GM18519 (cell line): ENCODE results near the gene SLC38A7.
"Not testable (repeated sequence)": the region's sequence is repeated elsewhere in the genome, so short reads cannot be mapped to it uniquely, and the experiment has no call there.

Experiments
- ATAC-seq: cut with Tn5 transposase; IDR thresholded peaks from one replicate; pipeline ENCODE4 v1.9.1; 2021; ENCODE audit warnings: mild to moderate bottlenecking, moderate library complexity; ENCODE audit not compliant: unreplicated experiment, low FRiP score

The SLC38A7 gene

DNA sequence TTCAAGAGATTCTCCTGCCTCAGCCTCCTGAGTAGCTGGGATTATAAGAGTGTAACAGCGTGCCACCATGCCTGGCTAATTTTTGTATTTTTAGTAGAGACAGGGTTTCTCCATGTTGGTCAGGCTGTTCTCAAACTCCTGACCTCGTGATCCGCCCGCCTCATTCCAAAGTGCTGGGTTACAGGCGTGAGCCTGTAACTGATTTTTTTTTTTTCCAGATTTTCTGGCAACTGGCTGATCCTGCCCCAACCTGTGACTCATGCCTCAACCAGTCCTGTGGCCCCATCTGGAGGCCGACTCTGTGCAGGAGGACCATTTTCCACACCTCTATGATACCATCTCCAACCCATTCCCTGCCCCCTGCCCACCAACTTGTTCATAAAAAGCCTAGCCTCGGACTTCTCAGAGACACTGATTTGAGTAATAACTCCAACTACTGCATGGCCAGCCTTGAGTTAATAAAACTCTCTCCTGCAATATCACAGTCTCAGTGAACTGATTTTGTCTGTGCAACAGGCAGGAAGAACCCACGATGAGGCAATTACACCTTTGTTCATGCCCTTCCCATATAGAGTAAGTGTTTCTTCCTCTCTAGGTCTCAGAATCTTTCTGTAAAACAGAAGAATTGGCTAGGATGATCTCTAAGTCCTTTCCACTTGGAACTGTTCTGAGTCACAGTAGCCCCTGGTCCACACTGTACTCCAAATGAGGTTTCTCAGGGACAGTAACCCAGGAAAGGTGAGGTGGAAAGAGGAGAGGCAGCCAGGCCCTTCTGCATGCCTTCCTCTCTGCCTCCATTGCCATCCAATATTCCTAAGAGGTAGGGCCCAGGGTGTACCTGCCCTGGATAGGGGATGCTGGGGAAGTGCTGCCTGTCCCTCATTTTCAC, 46.2 kb downstream of the SLC38A7 start:
- no peak for ATAC-seq

DNA sequence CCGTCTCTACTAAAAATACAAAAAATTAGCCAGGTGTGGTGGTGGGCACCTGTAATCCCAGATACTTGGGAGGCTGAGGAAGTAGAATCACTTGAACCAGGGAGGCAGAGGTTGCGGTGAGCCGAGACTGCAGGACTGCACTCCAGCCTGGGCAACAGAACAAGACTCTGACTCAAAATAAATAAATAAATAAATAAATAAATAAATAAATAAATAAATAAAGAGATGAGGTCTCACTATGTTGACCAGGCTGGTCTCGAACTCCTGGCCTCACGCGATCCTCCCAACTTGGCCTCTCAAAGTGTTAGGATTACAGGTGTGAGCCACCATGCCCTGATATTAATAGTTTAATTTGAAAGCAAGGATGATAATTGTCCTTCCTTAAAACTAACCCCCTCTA, 47.5 kb downstream of the SLC38A7 start:
- ATAC-seq = not testable (repeated sequence)

DNA sequence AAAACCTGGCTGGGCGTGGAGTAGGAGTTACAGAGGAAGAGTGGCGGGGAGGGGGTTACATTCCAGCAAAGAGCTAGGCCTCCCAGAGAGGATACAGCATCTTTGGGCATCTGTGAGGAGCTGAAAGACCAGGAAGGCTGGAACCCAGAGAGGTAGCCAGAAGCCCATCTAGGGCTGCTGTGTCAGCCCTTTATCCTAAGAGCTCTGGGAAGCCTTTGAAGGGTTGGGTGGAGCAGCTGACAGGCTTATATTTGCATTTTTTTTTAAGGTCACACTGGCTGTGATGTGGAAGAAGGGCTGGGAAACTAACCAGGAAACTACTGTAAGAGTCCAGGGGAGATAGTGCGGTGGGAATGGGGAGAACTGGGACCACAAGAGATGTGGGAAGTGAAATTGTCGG, 48.1 kb downstream of the SLC38A7 start:
- ATAC-seq = no peak

DNA sequence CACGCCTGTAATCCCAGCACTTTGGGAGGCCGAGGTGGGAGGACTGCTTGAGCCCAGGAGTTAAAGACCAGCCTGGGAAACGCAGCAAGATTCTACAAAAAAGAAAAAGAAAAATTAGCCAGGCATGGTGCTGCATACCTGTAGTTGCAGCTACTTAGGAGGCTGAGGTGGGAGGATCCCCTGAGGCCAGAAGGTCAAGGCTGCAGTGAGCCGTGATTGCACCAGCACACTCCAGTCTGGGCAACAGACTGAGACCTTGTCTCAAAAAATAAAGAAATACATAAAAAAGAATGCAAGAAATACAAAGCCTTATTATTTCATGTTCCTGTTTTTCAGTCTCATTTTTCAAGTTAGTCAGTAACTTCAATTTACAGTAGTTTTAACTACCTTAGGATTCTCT, 49.1 kb downstream of the SLC38A7 start:
- ATAC-seq = no peak

DNA sequence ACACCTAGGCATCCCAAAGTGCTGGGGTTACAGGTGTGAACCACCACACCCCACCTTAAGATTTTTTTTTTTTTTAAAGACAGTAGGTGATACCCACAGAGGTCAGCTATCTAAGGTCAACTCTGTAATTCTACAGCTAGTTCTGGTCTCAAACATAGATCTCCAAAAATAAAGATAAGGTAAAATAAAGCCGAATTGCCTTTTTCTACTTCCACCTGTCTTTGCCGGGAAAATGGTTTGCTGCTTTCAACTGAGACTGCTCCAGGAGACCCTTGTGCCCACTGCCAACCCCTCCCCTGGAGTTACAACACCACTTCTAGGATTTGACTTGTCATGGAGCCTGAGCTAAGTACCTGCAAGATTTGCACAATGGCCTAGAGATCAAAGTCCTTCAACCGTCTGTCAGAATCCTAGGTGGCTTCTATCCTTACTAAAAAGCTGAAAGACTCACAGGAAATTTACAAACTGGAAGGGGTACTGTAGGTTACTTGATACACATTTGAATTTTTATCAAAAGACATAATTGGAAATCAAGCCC, 50.2 kb downstream of the SLC38A7 start:
- no peak for ATAC-seq

DNA sequence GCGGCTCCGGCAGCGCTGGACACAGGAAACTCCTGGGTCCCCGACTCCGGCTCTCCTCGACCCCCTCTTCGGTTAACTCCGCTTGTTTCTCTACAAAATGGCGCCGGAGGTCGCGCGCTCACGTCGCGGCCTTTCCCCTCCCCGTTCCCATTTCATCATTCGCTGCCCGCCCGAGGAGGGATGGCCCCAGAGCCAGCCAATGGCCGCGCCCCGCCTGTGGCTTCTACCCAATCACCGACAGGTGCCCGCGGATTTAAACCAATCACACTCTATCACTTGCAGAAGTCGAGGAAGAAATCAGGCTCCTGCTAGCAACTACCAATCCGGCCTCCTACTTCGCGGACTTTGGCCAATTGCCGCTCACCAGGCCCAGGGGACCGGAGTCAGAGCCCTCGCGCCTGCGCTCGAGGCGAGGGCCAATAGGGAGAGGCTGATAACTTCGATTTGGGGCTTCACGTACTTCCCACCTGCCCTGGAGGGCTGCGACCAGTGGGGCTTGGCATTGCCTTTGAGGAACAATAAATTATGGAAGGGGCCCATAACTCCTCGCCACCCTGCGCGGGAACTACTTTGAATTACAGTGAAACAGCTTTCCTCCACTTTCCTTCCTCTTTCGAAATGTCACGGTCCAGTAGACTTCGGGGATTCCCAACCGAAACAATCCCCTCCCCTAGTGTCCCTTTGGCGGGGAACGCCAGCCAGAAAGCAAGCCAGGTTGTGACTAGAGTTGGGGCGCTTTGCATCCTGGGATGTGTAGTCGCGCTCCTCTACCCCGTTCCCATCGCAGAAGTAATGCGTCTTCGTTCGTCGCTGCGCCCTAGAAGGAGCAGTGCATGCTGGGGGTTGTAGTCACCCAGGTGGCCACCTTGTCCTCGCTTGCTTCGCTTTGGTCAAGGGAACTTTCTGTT, 54.6 kb downstream of the SLC38A7 start, which contains the start of gene CNOT1:
Gene CNOT1 (minus strand): TSS at position 94 of the 908 bp plus-strand sequence. CDS start 30,489 bp downstream, outside the sequence.
- ATAC-seq = peak; percentile 83

DNA sequence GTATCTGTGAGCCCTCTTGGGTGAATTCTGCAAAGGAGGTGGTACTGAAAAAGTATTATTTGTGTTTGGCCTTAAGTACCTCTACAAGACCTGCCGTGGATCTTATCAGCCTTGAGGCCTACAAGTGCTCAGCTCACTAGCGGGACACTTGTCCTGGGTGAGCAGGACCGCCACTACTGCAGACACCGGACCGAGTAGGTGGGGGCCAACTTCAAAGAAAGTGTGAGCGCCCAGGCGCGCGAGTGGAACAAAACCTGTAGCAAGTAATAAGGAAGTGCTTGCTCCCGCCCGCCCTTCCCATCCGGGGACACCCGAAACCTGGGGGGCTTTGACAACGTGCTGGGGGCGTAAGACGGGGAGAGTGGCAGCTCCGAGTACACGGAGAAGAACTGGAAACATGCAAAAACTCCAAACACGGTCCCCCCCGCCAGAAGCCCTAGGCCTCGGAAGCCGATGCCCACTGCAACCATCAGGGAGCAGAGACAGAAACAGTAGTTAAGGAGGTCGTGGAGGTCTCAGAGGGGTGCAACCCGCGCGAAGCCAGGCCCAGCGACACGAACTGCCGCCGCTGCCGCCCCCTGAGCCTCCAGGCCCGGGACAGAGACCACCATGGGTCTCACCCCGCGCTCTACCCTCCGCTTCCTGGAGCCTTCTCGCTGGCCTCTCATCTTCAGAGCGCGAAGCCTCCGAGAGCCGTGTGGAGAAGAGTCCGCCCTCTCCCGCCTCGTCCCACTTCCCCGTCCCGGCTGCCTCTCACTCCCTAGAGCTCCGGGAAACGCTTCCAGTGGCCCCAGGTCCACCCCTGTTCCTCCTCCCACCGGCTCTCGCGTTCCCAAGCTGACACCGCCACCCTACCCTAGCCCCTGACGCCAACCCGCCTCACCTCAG, 55.5 kb downstream of the SLC38A7 start:
- no peak for ATAC-seq

DNA sequence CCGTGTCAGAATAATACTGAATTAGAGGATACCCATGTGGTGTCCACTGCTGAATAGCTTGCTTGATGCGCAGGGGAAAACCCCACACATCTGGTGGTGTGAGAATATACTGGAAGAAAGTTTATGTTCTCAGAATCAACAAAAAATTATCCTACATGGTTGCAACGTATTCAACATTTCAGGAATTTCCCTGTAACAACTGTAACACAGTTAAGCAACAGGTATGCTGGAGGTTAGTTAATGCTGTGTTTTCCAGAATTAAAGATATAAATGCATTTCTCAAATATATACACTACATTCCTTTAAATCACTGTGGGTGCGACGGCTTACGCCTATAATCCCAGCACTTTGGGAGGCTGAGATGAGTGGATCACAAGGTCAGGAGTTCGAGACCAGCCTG, 60.4 kb downstream of the SLC38A7 start:
- ATAC-seq = no peak

DNA sequence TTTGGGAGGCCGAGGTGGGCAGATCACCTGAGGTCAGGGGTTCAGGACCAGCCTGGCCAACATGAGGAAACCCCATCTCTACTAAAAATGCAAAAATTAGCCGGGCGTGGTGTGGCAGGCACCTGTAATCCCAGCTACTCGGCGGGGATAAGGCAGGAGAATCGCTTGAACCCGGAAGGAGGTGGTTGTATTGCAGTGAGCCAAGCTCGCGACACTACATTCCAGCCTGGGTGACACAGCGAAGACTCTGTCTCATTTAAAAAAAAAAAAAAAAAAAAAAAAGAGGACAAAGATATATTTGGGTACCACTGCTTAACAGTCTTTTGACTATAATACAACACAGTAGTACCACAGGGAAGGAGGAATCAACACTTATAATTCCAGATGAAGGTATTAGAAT, 64.2 kb downstream of the SLC38A7 start:
- no peak for ATAC-seq

DNA sequence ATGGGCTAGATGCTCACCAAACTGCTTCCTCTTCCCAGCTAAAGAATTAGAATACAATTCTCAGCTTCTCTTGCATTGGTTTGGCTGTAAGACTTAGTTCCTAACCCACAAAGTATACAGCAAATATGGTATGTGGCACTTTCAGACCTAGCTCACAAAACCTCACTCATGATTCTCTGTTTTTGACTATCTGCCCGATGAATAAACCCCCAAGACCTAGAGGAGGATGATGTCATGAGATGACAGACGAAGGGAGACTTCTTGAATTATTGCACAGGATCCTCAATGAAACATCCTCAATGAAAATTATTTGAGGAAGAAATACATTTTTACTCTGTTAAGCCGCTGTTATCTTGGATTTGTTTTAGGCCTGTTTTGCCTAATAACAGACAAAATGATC, 69.3 kb downstream of the SLC38A7 start:
- no peak for ATAC-seq
